H1 (cell line): ENCODE data around the gene ZSCAN20. TPM values are rescaled to one million over a fixed set of nuclear protein-coding genes. Genes with fewer than 3 reads are reported as not detected.

ENCODE experiments used
- CTCF ChIA-PET: fragments of 300-600 bp; sonication (Branson Sonifier 250); formaldehyde crosslinking; loops from one replicate; lab custom pipeline; 2021; ENCODE audit not compliant: partially characterized antibody; lab: Charles Lee
- POLR2A ChIA-PET: fragments of 300-600 bp; sonication (Branson Sonifier 250); formaldehyde crosslinking; loops from one replicate; lab custom pipeline; 2021; ENCODE audit warnings: inconsistent platforms; ENCODE audit not compliant: partially characterized antibody; lab: Charles Lee
- DNase-seq, 2 experiments: peaks; one replicate each; pipeline versions ENCODE4 v3.0.0 to v3.0.0-alpha.2; 2010 to 2022; ENCODE audit warnings: low spot score in 2 of 2, low read depth in 1 of 2, mixed read lengths in 1 of 2
- FAIRE-seq: peaks from 2 replicates; lab custom pipeline; 2011; peaks lifted over from hg19 to GRCh38; lab: Jason Lieb, UNC
- H2AFZ ChIP-seq: 2 replicates; pipeline ENCODE4 v1.8.1; 2012; ENCODE audit warnings: low read length, inconsistent platforms
- H2AK5ac ChIP-seq: 2 replicates; pipeline ENCODE4 v1.6.1; 2013; ENCODE audit warnings: low read depth, low read length
- H2BK120ac ChIP-seq: replicated peaks from 2 replicates; pipeline ENCODE3; 2013; ENCODE audit warnings: low read depth, low read length, inconsistent platforms
- H2BK12ac ChIP-seq: 2 replicates; pipeline ENCODE4 v1.6.1; 2013; ENCODE audit warnings: low read depth, low read length
- H2BK15ac ChIP-seq: 2 replicates; pipeline ENCODE4 v1.6.1; 2013; ENCODE audit warnings: low read length
- H2BK20ac ChIP-seq: 2 replicates; pipeline ENCODE4 v1.6.1; 2013; ENCODE audit warnings: low read length
- H2BK5ac ChIP-seq: 2 replicates; pipeline ENCODE4 v1.6.1; 2013; ENCODE audit warnings: low read depth, low read length
- H3K14ac ChIP-seq: 2 replicates; pipeline ENCODE4 v1.6.1; 2013; ENCODE audit warnings: inconsistent platforms; ENCODE audit not compliant: insufficient read length
- H3K18ac ChIP-seq: 2 replicates; pipeline ENCODE4 v1.6.1; 2013; ENCODE audit warnings: low read length; ENCODE audit errors: extremely low read depth
- H3K23ac ChIP-seq: 2 replicates; pipeline ENCODE4 v1.6.1; 2013; ENCODE audit warnings: inconsistent platforms; ENCODE audit not compliant: insufficient read length
- H3K23me2 ChIP-seq: 2 replicates; pipeline ENCODE4 v1.6.1; 2013; ENCODE audit warnings: low read depth, low read length
- H3K27ac ChIP-seq: 2 replicates; pipeline ENCODE4 v1.6.1; 2011; ENCODE audit warnings: low read depth, low read length, inconsistent platforms
- H3K27me3 ChIP-seq, 4 experiments: replicated peaks in 1 of 4; 1 replicate in 1 of 4; 2 replicates in 3 of 4; pipeline versions ENCODE4 v1.6.1 to v1.8.1; 2011 to 2013; ENCODE audit warnings: low read length in 3 of 4, mild to moderate bottlenecking in 3 of 4, inconsistent platforms in 2 of 4, mixed read lengths in 2 of 4, moderate library complexity in 1 of 4; ENCODE audit not compliant: control insufficient read depth in 3 of 4, insufficient read depth in 3 of 4; ENCODE audit errors: extremely low read depth in 1 of 4
- H3K36me3 ChIP-seq, 4 experiments: 2 replicates each; pipeline versions ENCODE4 v1.6.1 to v1.8.1; 2011 to 2013; ENCODE audit warnings: mild to moderate bottlenecking in 4 of 4, low read length in 3 of 4, moderate library complexity in 2 of 4, control low read depth in 1 of 4, inconsistent platforms in 1 of 4; ENCODE audit not compliant: insufficient read depth in 4 of 4, control insufficient read depth in 2 of 4
- H3K4ac ChIP-seq: replicated peaks from 2 replicates; pipeline ENCODE3; 2013; ENCODE audit warnings: low read length, low read depth, mixed read lengths, inconsistent platforms; ENCODE audit not compliant: insufficient read length
- H3K4me1 ChIP-seq, 4 experiments: replicated peaks in 1 of 4; 1 replicate in 1 of 4; 2 replicates in 3 of 4; pipeline versions ENCODE4 v1.6.1 to v1.8.1; 2011 to 2013; ENCODE audit warnings: low read length in 3 of 4, inconsistent platforms in 2 of 4, mixed read lengths in 1 of 4; ENCODE audit not compliant: insufficient read depth in 4 of 4, control insufficient read depth in 3 of 4
- H3K4me2 ChIP-seq, 2 experiments: 2 replicates each; pipeline versions ENCODE4 v1.6.1 to v1.8.1; 2011 to 2013; ENCODE audit warnings: low read depth in 2 of 2, low read length in 2 of 2, control low read depth in 1 of 2, inconsistent platforms in 1 of 2, mild to moderate bottlenecking in 1 of 2; ENCODE audit not compliant: insufficient read depth in 1 of 2
- H3K4me3 ChIP-seq, 4 experiments: fragments of 200-600, 300-600 bp in 1 of 4; sonication (generic), shearing (Covaris generic), sonication (Bioruptor Twin) in 1 of 4; 2 replicates each; pipeline versions ENCODE4 v1.5.1 to v1.8.1; 2011 to 2016; ENCODE audit warnings: low read length in 4 of 4, low read depth in 3 of 4, control low read depth in 2 of 4, inconsistent platforms in 2 of 4, mild to moderate bottlenecking in 2 of 4, mixed read lengths in 1 of 4, moderate library complexity in 1 of 4; ENCODE audit not compliant: insufficient read depth in 2 of 4; ENCODE audit errors: extremely low read depth in 1 of 4
- H3K56ac ChIP-seq: replicated peaks from 2 replicates; pipeline ENCODE3; 2013; ENCODE audit warnings: low read depth, mild to moderate bottlenecking, mixed read lengths, low read length, inconsistent platforms; ENCODE audit not compliant: insufficient read length
- H3K79me1 ChIP-seq: 2 replicates; pipeline ENCODE4 v1.6.1; 2013; ENCODE audit warnings: low read depth, low read length, control low read depth
- H3K79me2 ChIP-seq, 2 experiments: 2 replicates each; pipeline versions ENCODE4 v1.6.1 to v1.8.1; 2012 to 2013; ENCODE audit warnings: low read length in 2 of 2, mild to moderate bottlenecking in 2 of 2, inconsistent platforms in 1 of 2; ENCODE audit not compliant: insufficient read depth in 2 of 2, control insufficient read depth in 1 of 2
- H3K9ac ChIP-seq, 4 experiments: replicated peaks in 1 of 4; 1 replicate in 1 of 4; 2 replicates in 3 of 4; pipeline versions ENCODE4 v1.6.1 to v1.8.1; 2011 to 2013; ENCODE audit warnings: low read depth in 3 of 4, low read length in 3 of 4, control low read depth in 2 of 4, mild to moderate bottlenecking in 2 of 4, moderate library complexity in 2 of 4, inconsistent platforms in 1 of 4; ENCODE audit errors: extremely low read depth in 1 of 4
- H3K9me3 ChIP-seq, 2 experiments: 2 replicates each; pipeline versions ENCODE4 v1.6.1 to v1.8.1; 2012 to 2013; ENCODE audit warnings: mild to moderate bottlenecking in 2 of 2, moderate library complexity in 2 of 2, control low read depth in 1 of 2, inconsistent platforms in 1 of 2, low read depth in 1 of 2, low read length in 1 of 2, mixed read lengths in 1 of 2; ENCODE audit not compliant: insufficient read depth in 2 of 2
- H4K20me1 ChIP-seq, 2 experiments: replicated peaks in 1 of 2; 2 replicates each; pipeline versions ENCODE3 to v1.8.1; 2011 to 2013; ENCODE audit warnings: inconsistent platforms in 2 of 2, low read length in 2 of 2, mild to moderate bottlenecking in 1 of 2; ENCODE audit not compliant: insufficient read depth in 2 of 2, control insufficient read depth in 1 of 2
- H4K5ac ChIP-seq: 2 replicates; pipeline ENCODE4 v1.6.1; 2013; ENCODE audit warnings: low read length, low read depth, mixed read lengths, inconsistent platforms; ENCODE audit not compliant: insufficient read length
- H4K8ac ChIP-seq: 2 replicates; pipeline ENCODE4 v1.8.0; 2013; ENCODE audit warnings: mild to moderate bottlenecking, moderate library complexity, low read length, inconsistent platforms; ENCODE audit not compliant: insufficient read depth; ENCODE audit errors: extremely low read depth
- H4K91ac ChIP-seq: replicated peaks from 2 replicates; pipeline ENCODE3; 2013; ENCODE audit warnings: low read length, mixed read lengths, inconsistent platforms; ENCODE audit not compliant: insufficient read length
- CHD2 ChIP-seq: IDR thresholded peaks from 2 replicates; pipeline ENCODE4 v1.6.1; 2012; ENCODE audit warnings: low read length, improper control_type of control experiment
- EGR1 ChIP-seq: IDR thresholded peaks from 2 replicates; pipeline ENCODE4 v1.6.1; 2011; ENCODE audit warnings: low read depth, low read length, borderline replicate concordance
- HDAC2 ChIP-seq, 2 experiments: fragments of 300-600 bp in 1 of 2; sonication (generic) in 1 of 2; IDR thresholded peaks; 2 replicates each; pipeline ENCODE4 v1.6.1; 2011 to 2012; ENCODE audit warnings: low read depth in 2 of 2, low read length in 2 of 2, mild to moderate bottlenecking in 2 of 2, moderate library complexity in 2 of 2, borderline replicate concordance in 1 of 2, inconsistent platforms in 1 of 2
- JUN ChIP-seq: IDR thresholded peaks from 2 replicates; pipeline ENCODE4 v1.6.1; 2011; ENCODE audit warnings: low read depth, mild to moderate bottlenecking, improper control_type of control experiment, low read length
- KDM5A ChIP-seq: fragments of 200-600 bp; IDR thresholded peaks from 2 replicates; pipeline ENCODE4 v1.7.1; 2012; ENCODE audit warnings: mild to moderate bottlenecking, low read length, inconsistent platforms, mixed read lengths
- SP1 ChIP-seq: IDR thresholded peaks from 2 replicates; pipeline ENCODE4 v1.6.1; 2011; ENCODE audit warnings: low read depth, low read length
- WGBS, 2 experiments: shearing (Covaris generic) in 1 of 2; methylation state at CpG; one replicate each; pipeline versions ENCODE4 v1.1.6 to v1.1.7; 2013 to 2015; ENCODE audit warnings: low lambda C conversion rate in 2 of 2, mixed read lengths in 2 of 2, inconsistent platforms in 1 of 2, low coverage in 1 of 2, missing lambda C conversion rate in 1 of 2; ENCODE audit not compliant: insufficient replicate concordance in 2 of 2, insufficient coverage in 1 of 2, insufficient read length in 1 of 2; ENCODE audit errors: extremely low coverage in 1 of 2, missing lambda C conversion rate in 1 of 2; 5-methylcytosine and 5-hydroxymethylcytosine counted together
- polyA plus RNA-seq, 7 experiments: library from polyadenylated mRNA; depleted of rRNA in 3 of 7; stranded (reverse) in 5 of 7; unstranded in 2 of 7; fragments of >200 nt in 5 of 7; fragments of 200-250 nt in 2 of 7; gene quantifications; 1 replicate in 5 of 7; 2 replicates in 1 of 7; 4 replicates in 1 of 7; pipeline versions ENCODE4 v1.2.1 to v1.2.3, GENCODE V29; 2011 to 2013; ENCODE audit warnings: missing spikeins in 2 of 7, mixed read lengths in 2 of 7
- total RNA-seq: library from RNA; stranded (reverse); fragmentation: NEBNext Ultra II Directional; extraction: Animal tissue kit (Norgen Biotek cat#: 25700); gene quantifications from 2 replicates; pipeline ENCODE4 v1.2.1, GENCODE V29; 2021
- TF ChIP-seq, protein P1 (sequence below): IDR thresholded peaks from 2 replicates; pipeline ENCODE4 v1.6.1; 2012; ENCODE audit warnings: low read length, inconsistent platforms

The ZSCAN20 gene
- total and polyA plus RNA-seq, 2 of the 8 experiments (the other 6 are each of a cell fraction or from before 2014, with no cell fraction given) = 0.70 to 3.4 TPM

DNA sequence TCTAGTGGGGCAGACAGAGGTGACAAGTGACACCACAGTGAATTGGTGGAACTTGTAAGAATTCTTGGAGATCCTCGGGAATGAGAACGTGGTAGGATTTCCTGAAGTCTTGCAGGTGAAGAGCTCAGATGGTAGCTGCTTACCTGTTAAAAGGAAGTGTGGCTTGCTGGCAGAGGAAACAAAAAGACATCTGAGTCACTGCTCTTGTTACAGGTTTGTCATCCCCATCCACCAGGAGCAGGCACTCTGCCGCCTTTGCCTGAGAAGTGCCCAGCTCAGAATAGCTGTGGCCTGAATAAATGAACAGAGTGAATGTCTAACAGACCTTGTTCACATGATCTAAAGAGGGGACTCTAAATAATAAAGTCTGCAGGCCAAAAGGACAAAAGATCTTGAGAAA is 12.3 kb upstream of the ZSCAN20 start:
- FAIRE-seq = no peak
- H3K56ac ChIP-seq = no peak overlapping the region
- H3K23me2 ChIP-seq = no peaks in the 10 kb centered on the region
- no peak for DNase-seq
- no peak overlapping the region for H4K5ac ChIP-seq
- no peak overlapping the region for H3K4me2 ChIP-seq
- H3K14ac ChIP-seq = no peak overlapping the region
- H3K79me1 ChIP-seq = no peaks in the 10 kb centered on the region
- CTCF ChIA-PET = interaction anchor here (0.9 to 7.3 kb wide), 4 partner anchors 8 to 173 kb away, joined by 3 to 75 read pairs (median 5); no protein-coding TSS in a partner anchor
- H2BK5ac ChIP-seq = no peak overlapping the region
- no peak overlapping the region for H3K23ac ChIP-seq
- H3K36me3 ChIP-seq = no peaks in the 10 kb centered on the region
- no peaks in the 10 kb centered on the region for H3K4me1 ChIP-seq
- H2AK5ac ChIP-seq = no peak overlapping the region
- H4K91ac ChIP-seq = no peak overlapping the region
- H2AFZ ChIP-seq = no peak overlapping the region
- no peak overlapping the region for H3K4me3 ChIP-seq
- no peak overlapping the region for H4K8ac ChIP-seq
- H2BK20ac ChIP-seq = no peak overlapping the region
- no peak overlapping the region for H3K18ac ChIP-seq
- H3K79me2 ChIP-seq = no peaks in the 10 kb centered on the region
- no peak overlapping the region for H3K4ac ChIP-seq
- H3K9me3 ChIP-seq = no peaks in the 10 kb centered on the region
- no peak overlapping the region for H3K9ac ChIP-seq
- no peak overlapping the region for H2BK15ac ChIP-seq
- no peaks in the 10 kb centered on the region for H4K20me1 ChIP-seq
- POLR2A ChIA-PET = no interaction called here
- H2BK12ac ChIP-seq = no peak overlapping the region
- H3K27me3 ChIP-seq = no peaks in the 10 kb centered on the region
- WGBS, 2 experiments = 82% methylated on average over 3 of the region's 3 CpGs; no CpG with 5 or more reads in 1 of the 2 experiments
- no peak overlapping the region for H3K27ac ChIP-seq
- no peak overlapping the region for H2BK120ac ChIP-seq
- TF ChIP-seq JUN (no peak), KDM5A (no peak), SP1 (no peak), CHD2 (no peak), EGR1 (no peak), HDAC2 (IDR thresholded peaks at IDR 0.05; ENCODE audit: borderline replicate concordance in 1 of 2, low read depth in 2 of 2, low read length in 2 of 2) (no peak)
- TF ChIP-seq, protein P1, sequence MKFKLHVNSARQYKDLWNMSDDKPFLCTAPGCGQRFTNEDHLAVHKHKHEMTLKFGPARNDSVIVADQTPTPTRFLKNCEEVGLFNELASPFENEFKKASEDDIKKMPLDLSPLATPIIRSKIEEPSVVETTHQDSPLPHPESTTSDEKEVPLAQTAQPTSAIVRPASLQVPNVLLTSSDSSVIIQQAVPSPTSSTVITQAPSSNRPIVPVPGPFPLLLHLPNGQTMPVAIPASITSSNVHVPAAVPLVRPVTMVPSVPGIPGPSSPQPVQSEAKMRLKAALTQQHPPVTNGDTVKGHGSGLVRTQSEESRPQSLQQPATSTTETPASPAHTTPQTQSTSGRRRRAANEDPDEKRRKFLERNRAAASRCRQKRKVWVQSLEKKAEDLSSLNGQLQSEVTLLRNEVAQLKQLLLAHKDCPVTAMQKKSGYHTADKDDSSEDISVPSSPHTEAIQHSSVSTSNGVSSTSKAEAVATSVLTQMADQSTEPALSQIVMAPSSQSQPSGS = no peak
